ENCODE results near the gene OXCT2. TPM values are rescaled to one million over a fixed set of nuclear protein-coding genes. Genes with fewer than 3 reads are reported as not detected.
"Not testable (repeated sequence)": the region's sequence is repeated elsewhere in the genome, so short reads cannot be mapped to it uniquely, and the experiment has no call there.

Gene OXCT2
- 0.82 TPM for polyA plus RNA-seq (2013, experiment 1 of 2)
- polyA plus RNA-seq (2013, experiment 2 of 2): 0.82 TPM

DNA sequence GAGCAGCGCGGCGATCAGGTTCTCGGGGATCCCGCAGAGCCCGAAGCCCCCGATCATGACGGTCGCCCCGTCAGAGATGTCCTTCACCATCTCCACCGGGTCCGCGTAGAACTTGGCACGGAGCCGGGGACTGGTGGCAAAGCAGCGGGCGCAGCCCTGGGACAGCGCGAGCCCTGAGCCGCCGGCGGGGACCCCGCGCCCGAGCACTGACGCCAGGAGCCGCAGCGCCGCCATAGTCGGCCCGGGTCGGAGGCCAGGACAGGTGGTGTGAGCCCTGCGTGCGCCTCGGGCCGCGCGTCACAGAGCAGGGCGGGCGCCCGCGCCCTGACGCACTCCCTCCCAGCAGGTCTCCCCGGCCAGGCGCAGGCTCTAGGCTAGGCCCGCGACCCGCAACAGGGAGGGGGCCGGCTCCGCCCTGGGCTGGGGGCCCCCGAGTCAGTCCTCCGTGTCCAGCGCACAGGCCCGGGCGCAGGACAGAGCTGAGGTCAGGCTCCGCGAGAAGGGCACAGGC, at the start of gene OXCT2:
TSS of gene OXCT2 (minus strand) at position 327 of the 511 bp plus-strand sequence. CDS start at position 234, 93 bp downstream.
- not testable (repeated sequence) for H3K36me3 ChIP-seq (replicated peaks in 1 of 2; ENCODE audit: control insufficient read depth in 2 of 2, insufficient read depth in 2 of 2, low read length in 2 of 2); H3K9ac ChIP-seq (ENCODE audit: low read depth, low read length, poor library complexity); H3K4me1 ChIP-seq (ENCODE audit: control insufficient read depth in 2 of 2, insufficient read depth in 1 of 2, low read depth in 1 of 2, low read length in 2 of 2); H2BK120ac ChIP-seq (ENCODE audit: low read depth, low read length); H3K9me3 ChIP-seq (replicated peaks in 1 of 2; ENCODE audit: control insufficient read depth in 2 of 2, insufficient read depth in 1 of 2, low read depth in 1 of 2, low read length in 2 of 2); H3K27me3 ChIP-seq (ENCODE audit: control insufficient read depth in 3 of 3, insufficient read depth in 3 of 3, low read depth in 1 of 3, low read length in 3 of 3); H3K27ac ChIP-seq (replicated peaks; ENCODE audit: low read length); H3K18ac ChIP-seq (ENCODE audit: low read length); H3K79me1 ChIP-seq (ENCODE audit: low read depth, low read length); H2AK5ac ChIP-seq (ENCODE audit: low read depth, low read length); H2BK12ac ChIP-seq (ENCODE audit: low read length); H4K91ac ChIP-seq (ENCODE audit: low read depth, low read length, poor library complexity); H2AFZ ChIP-seq (ENCODE audit: low read length); H3K4ac ChIP-seq (ENCODE audit: low read length); DNase-seq (ENCODE audit: low spot score); H3K14ac ChIP-seq (ENCODE audit: low read length); H2BK5ac ChIP-seq (ENCODE audit: low read length); H4K8ac ChIP-seq (ENCODE audit: low read depth, low read length); H3K23ac ChIP-seq (ENCODE audit: low read depth, low read length, poor library complexity); H2BK15ac ChIP-seq (ENCODE audit: low read length)
- H3K4me2 ChIP-seq (ENCODE audit: insufficient read depth, low read length, poor library complexity, severe bottlenecking): peak within 1 kb of the TSS; percentile 11
- peak within 1 kb of the TSS in 1 of 2 donors; percentile 22 for H3K4me3 ChIP-seq (ENCODE audit: low read length in 2 of 2)
- WGBS, 2 donors (ENCODE audit: extremely low coverage in 2 of 2, insufficient read length in 2 of 2, insufficient replicate concordance in 1 of 2): no CpG with 5 or more reads among the region's 57 CpGs

DNA sequence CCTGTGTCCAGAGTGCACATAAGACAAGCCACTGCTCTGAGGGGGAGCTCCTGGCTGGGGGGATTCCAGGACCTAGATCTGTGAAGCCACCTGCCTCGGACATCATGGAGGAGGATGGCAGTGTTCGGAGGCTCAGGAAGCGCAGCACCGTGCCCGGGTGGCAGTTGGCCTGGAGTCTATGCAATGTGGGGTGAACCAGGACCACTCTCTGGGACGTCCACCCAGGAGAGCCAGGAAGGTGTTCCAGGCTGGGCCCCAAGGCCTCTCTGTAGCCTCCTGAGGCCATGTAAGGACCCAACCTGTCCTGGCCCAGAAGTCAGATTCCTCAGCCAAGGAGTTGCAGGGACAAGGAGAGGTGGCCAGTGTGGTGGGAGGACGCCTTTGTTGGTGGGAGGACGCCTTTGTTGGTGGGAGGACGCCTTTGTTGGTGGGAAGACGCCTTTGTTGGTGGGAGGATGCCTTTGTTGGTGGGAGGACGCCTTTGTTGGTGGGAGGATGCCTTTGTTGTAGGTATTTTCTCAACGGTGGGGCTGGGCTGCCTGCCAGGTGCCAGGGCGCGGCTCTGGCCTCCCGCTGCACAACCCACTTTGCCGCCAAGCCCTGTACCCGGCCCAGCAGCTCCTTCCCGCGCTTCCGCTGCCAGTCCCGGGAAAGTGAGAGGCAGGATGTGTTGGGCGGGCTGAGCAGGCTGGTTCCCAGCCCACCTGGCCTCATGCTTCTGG, 48.1 kb upstream of the OXCT2 start:
- H4K8ac ChIP-seq (ENCODE audit: low read depth, low read length): no peak overlapping the region
- H2BK120ac ChIP-seq (ENCODE audit: low read depth, low read length): no peak overlapping the region
- no peak overlapping the region for H2AFZ ChIP-seq (ENCODE audit: low read length)
- no peak overlapping the region for H2BK15ac ChIP-seq (ENCODE audit: low read length)
- peak overlapping the region; percentile 52 for H3K18ac ChIP-seq (ENCODE audit: low read length)
- H4K91ac ChIP-seq (ENCODE audit: low read depth, low read length, poor library complexity): no peak overlapping the region
- no peak overlapping the region for H3K4me3 ChIP-seq (ENCODE audit: low read length in 2 of 2)
- H2AK5ac ChIP-seq (ENCODE audit: low read depth, low read length): peak overlapping the region; percentile 91
- no peak overlapping the region for H2BK12ac ChIP-seq (ENCODE audit: low read length)
- H3K4me1 ChIP-seq (ENCODE audit: control insufficient read depth in 2 of 2, insufficient read depth in 1 of 2, low read depth in 1 of 2, low read length in 2 of 2): peaks cover 0 to 10% of the 10 kb centered on the region in 2 donors
- WGBS, 2 donors (ENCODE audit: extremely low coverage in 2 of 2, insufficient read length in 2 of 2, insufficient replicate concordance in 1 of 2): no CpG with 5 or more reads among the region's 22 CpGs
- peaks cover 0 to 5% (median 0%) of the 10 kb centered on the region in 3 experiments for H3K27me3 ChIP-seq (ENCODE audit: control insufficient read depth in 3 of 3, insufficient read depth in 3 of 3, low read depth in 1 of 3, low read length in 3 of 3)
- H3K9ac ChIP-seq (ENCODE audit: low read depth, low read length, poor library complexity): no peak overlapping the region
- no peak for DNase-seq (ENCODE audit: low spot score)
- peaks cover 2 to 5% of the 10 kb centered on the region in 2 donors for H3K9me3 ChIP-seq (replicated peaks in 1 of 2; ENCODE audit: control insufficient read depth in 2 of 2, insufficient read depth in 1 of 2, low read depth in 1 of 2, low read length in 2 of 2)
- no peak overlapping the region for H2BK5ac ChIP-seq (ENCODE audit: low read length)
- H3K4me2 ChIP-seq (ENCODE audit: insufficient read depth, low read length, poor library complexity, severe bottlenecking): no peak overlapping the region
- no peaks in the 10 kb centered on the region for H3K36me3 ChIP-seq (replicated peaks in 1 of 2; ENCODE audit: control insufficient read depth in 2 of 2, insufficient read depth in 2 of 2, low read length in 2 of 2)
- H3K79me1 ChIP-seq (ENCODE audit: low read depth, low read length): no peaks in the 10 kb centered on the region
- H3K23ac ChIP-seq (ENCODE audit: low read depth, low read length, poor library complexity): no peak overlapping the region
- no peak overlapping the region for H3K27ac ChIP-seq (replicated peaks; ENCODE audit: low read length)
- no peak overlapping the region for H3K14ac ChIP-seq (ENCODE audit: low read length)
- no peak overlapping the region for H3K4ac ChIP-seq (ENCODE audit: low read length)

DNA sequence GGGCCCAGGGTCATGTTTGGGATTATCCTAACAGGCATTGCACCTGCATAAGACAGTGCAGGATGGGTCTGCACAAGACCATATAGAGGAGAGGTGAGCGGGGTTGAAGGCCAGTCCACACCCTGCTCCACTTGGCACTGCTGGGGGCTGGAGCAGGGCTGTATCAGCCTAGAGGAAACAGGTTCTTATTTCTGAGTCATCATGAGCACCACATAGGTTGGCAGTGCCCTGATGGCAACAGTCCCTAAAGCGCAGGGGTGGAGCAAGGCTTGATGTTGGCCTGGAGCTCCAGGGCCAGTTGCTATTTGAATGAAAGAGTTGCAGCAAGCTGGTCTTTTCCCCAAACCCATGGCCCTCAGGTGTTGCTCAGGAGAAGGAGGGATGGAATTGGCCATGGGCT, 47.3 kb upstream of the OXCT2 start:
- no peak overlapping the region for H4K8ac ChIP-seq (ENCODE audit: low read depth, low read length)
- no peaks in the 10 kb centered on the region for H3K36me3 ChIP-seq (replicated peaks in 1 of 2; ENCODE audit: control insufficient read depth in 2 of 2, insufficient read depth in 2 of 2, low read length in 2 of 2)
- no peak overlapping the region for H2BK12ac ChIP-seq (ENCODE audit: low read length)
- H3K18ac ChIP-seq (ENCODE audit: low read length): no peak overlapping the region
- no peak overlapping the region for H2BK15ac ChIP-seq (ENCODE audit: low read length)
- H3K4me1 ChIP-seq (ENCODE audit: control insufficient read depth in 2 of 2, insufficient read depth in 1 of 2, low read depth in 1 of 2, low read length in 2 of 2): peaks cover 0 to 10% of the 10 kb centered on the region in 2 donors
- peaks cover 0 to 5% (median 0%) of the 10 kb centered on the region in 3 experiments for H3K27me3 ChIP-seq (ENCODE audit: control insufficient read depth in 3 of 3, insufficient read depth in 3 of 3, low read depth in 1 of 3, low read length in 3 of 3)
- DNase-seq (ENCODE audit: low spot score): no peak
- H3K9ac ChIP-seq (ENCODE audit: low read depth, low read length, poor library complexity): no peak overlapping the region
- H3K14ac ChIP-seq (ENCODE audit: low read length): no peak overlapping the region
- H3K79me1 ChIP-seq (ENCODE audit: low read depth, low read length): no peaks in the 10 kb centered on the region
- no peak overlapping the region for H3K4ac ChIP-seq (ENCODE audit: low read length)
- no peak overlapping the region for H4K91ac ChIP-seq (ENCODE audit: low read depth, low read length, poor library complexity)
- H2AK5ac ChIP-seq (ENCODE audit: low read depth, low read length): peak overlapping the region; percentile 47
- H3K4me2 ChIP-seq (ENCODE audit: insufficient read depth, low read length, poor library complexity, severe bottlenecking): no peak overlapping the region
- no CpG with 5 or more reads among the region's 2 CpGs for WGBS, 2 donors (ENCODE audit: extremely low coverage in 2 of 2, insufficient read length in 2 of 2, insufficient replicate concordance in 1 of 2)
- H3K4me3 ChIP-seq (ENCODE audit: low read length in 2 of 2): no peak overlapping the region
- H3K9me3 ChIP-seq (replicated peaks in 1 of 2; ENCODE audit: control insufficient read depth in 2 of 2, insufficient read depth in 1 of 2, low read depth in 1 of 2, low read length in 2 of 2): peaks cover 2 to 5% of the 10 kb centered on the region in 2 donors
- no peak overlapping the region for H2BK120ac ChIP-seq (ENCODE audit: low read depth, low read length)
- H3K23ac ChIP-seq (ENCODE audit: low read depth, low read length, poor library complexity): no peak overlapping the region
- H2AFZ ChIP-seq (ENCODE audit: low read length): no peak overlapping the region
- no peak overlapping the region for H3K27ac ChIP-seq (replicated peaks; ENCODE audit: low read length)
- H2BK5ac ChIP-seq (ENCODE audit: low read length): peak overlapping the region; percentile 9

- not testable (repeated sequence) for H4K91ac ChIP-seq (ENCODE audit: low read depth, low read length, poor library complexity); H2BK120ac ChIP-seq (ENCODE audit: low read depth, low read length); H3K79me1 ChIP-seq (ENCODE audit: low read depth, low read length); H3K36me3 ChIP-seq (replicated peaks in 1 of 2; ENCODE audit: control insufficient read depth in 2 of 2, insufficient read depth in 2 of 2, low read length in 2 of 2); H3K4ac ChIP-seq (ENCODE audit: low read length); H3K9ac ChIP-seq (ENCODE audit: low read depth, low read length, poor library complexity); H3K23ac ChIP-seq (ENCODE audit: low read depth, low read length, poor library complexity); H2AK5ac ChIP-seq (ENCODE audit: low read depth, low read length); DNase-seq (ENCODE audit: low spot score); H3K27me3 ChIP-seq (ENCODE audit: control insufficient read depth in 3 of 3, insufficient read depth in 3 of 3, low read depth in 1 of 3, low read length in 3 of 3); H3K9me3 ChIP-seq (replicated peaks in 1 of 2; ENCODE audit: control insufficient read depth in 2 of 2, insufficient read depth in 1 of 2, low read depth in 1 of 2, low read length in 2 of 2); H2BK5ac ChIP-seq (ENCODE audit: low read length); H3K4me3 ChIP-seq (ENCODE audit: low read length in 2 of 2); H2BK12ac ChIP-seq (ENCODE audit: low read length); H3K4me2 ChIP-seq (ENCODE audit: insufficient read depth, low read length, poor library complexity, severe bottlenecking); H4K8ac ChIP-seq (ENCODE audit: low read depth, low read length); H3K27ac ChIP-seq (replicated peaks; ENCODE audit: low read length)
- Histone ChIP-seq H3K4me1 (ENCODE audit: control insufficient read depth in 2 of 2, insufficient read depth in 1 of 2, low read depth in 1 of 2, low read length in 2 of 2) (peaks cover 0 to 10% of the 10 kb centered on the region in 2 donors), H2AFZ (ENCODE audit: low read length) (peak overlapping the region; percentile 25), H3K14ac (ENCODE audit: low read length) (peak overlapping the region; percentile 14), H2BK15ac (ENCODE audit: low read length) (peak overlapping the region; percentile 91), H3K18ac (ENCODE audit: low read length) (peak overlapping the region; percentile 80)
- WGBS, 2 donors (ENCODE audit: extremely low coverage in 2 of 2, insufficient read length in 2 of 2, insufficient replicate concordance in 1 of 2): no CpG with 5 or more reads among the region's 24 CpGs
Observed at GRCh38 chr1:39817091-39817932, 46.2 kb upstream of the OXCT2 start.
